Thyroid gland (tissue), 4 donors: ENCODE results near the gene PDZD2.

ENCODE experiments used
- CTCF ChIP-seq, 6 experiments: fragments of 200-600 bp in 3 of 6; fragments of 450-650 bp in 3 of 6; sonication (generic) in 3 of 6; IDR thresholded peaks; one replicate each; pipeline ENCODE4 v1.5.1; 2016 to 2019; ENCODE audit warnings: antibody characterized with exemption in 6 of 6, mild to moderate bottlenecking in 2 of 6, inconsistent platforms in 1 of 6, moderate library complexity in 1 of 6
- POLR2A ChIP-seq, 2 donors: fragments of 450-650 bp; IDR thresholded peaks; one replicate each; pipeline ENCODE4 v1.6.1; 2017; ENCODE audit warnings: antibody characterized with exemption in 2 of 2, mild to moderate bottlenecking in 2 of 2, moderate library complexity in 1 of 2

DNA sequence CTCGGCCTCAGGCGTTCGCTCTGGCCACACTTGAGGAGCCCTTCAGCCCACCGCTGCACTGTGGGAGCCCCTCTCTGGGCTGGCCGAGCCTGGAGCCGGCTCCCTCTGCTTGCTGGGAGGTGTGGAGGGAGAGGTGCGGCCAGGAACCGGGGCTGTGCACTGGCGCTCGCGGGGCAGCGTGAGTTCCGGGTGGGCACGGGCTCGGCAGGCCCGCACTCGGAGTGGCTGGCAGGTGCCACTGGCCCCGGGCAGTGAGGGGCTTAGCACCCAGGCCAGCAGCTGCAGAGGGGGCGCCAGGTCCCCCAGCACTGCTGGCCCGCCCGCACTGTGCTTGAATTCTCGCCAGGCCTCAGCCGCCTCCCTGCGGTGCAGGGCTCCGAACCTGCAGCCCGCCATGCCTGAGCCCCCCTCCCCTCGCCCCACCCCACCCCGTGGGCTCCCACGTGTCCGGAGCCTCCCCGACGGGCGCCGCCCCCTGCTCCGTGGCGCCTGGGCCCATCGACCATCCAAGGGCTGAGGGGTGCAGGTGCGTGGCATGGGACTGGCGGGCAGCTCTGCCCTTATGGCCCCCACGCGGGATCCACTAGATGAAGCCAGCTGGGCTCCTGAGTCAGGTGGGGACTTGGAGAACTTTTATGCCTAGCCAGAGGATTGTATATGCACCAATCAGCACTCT, 138.2 kb downstream of the PDZD2 start:
- no peak for TF ChIP-seq CTCF (IDR thresholded peaks at IDR 0.05)
- no peak for TF ChIP-seq POLR2A (IDR thresholded peaks at IDR 0.05)
